ENCODE measurements around the gene IQSEC1.

DNA sequence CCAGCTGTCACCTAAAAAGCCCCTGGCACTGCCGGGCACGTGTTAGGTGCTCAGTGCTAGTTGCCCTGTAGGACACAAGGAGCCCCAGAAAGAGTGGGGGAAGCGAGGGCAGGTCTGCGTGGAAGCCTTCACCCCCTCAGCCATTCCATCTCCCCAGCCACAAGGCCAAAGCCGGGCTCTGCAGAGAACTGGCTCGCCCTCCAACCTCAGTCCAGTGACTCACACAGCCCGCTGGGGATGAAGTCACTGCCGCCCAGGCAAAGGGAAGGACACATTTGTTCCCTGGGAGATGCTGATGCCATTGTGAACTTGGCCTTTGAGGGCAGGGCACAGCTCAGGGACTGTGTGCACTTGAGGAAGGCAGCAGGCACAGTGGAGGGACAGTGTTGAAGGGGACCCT lies 48.1 kb downstream of the IQSEC1 start:
- TF ChIP-seq SAP30 (IDR thresholded peaks at IDR 0.05; ENCODE audit: insufficient read depth, insufficient replicate concordance, low read length) (no peak), RAD21 (IDR thresholded peaks at IDR 0.05 in 1 of 2, conservative IDR thresholded peaks at IDR 0.05 in 1 of 2; ENCODE audit: low read depth in 2 of 2, low read length in 2 of 2) (no peak), EP300 (IDR thresholded peaks at IDR 0.05; ENCODE audit: borderline replicate concordance in 1 of 2, low read depth in 2 of 2, low read length in 2 of 2) (no peak), ZNF274 (IDR thresholded peaks at IDR 0.05; ENCODE audit: borderline replicate concordance, extremely low read depth, low read length) (no peak), HDAC6 (IDR thresholded peaks at IDR 0.05; ENCODE audit: low read depth, low read length) (no peak), SP1 (IDR thresholded peaks at IDR 0.05; ENCODE audit: low read depth, low read length) (no peak), SIX5 (IDR thresholded peaks at IDR 0.05; ENCODE audit: low read depth, low read length) (no peak)
- TF ChIP-seq, protein P1, sequence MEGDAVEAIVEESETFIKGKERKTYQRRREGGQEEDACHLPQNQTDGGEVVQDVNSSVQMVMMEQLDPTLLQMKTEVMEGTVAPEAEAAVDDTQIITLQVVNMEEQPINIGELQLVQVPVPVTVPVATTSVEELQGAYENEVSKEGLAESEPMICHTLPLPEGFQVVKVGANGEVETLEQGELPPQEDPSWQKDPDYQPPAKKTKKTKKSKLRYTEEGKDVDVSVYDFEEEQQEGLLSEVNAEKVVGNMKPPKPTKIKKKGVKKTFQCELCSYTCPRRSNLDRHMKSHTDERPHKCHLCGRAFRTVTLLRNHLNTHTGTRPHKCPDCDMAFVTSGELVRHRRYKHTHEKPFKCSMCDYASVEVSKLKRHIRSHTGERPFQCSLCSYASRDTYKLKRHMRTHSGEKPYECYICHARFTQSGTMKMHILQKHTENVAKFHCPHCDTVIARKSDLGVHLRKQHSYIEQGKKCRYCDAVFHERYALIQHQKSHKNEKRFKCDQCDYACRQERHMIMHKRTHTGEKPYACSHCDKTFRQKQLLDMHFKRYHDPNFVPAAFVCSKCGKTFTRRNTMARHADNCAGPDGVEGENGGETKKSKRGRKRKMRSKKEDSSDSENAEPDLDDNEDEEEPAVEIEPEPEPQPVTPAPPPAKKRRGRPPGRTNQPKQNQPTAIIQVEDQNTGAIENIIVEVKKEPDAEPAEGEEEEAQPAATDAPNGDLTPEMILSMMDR (IDR thresholded peaks at IDR 0.05; ENCODE audit: control extremely low read depth in 1 of 3, insufficient read depth in 1 of 3, low read depth in 1 of 3, low read length in 3 of 3): no peak
